Measurements from ENCODE around the gene ANO4.

The ANO4 gene

GRCh38 chr12:100801320-100801719, 6.7 kb downstream of the ANO4 start:
- no peak for DNase-seq (ENCODE audit: extremely low read depth, low read depth)
- TF ChIP-seq CTCF (IDR thresholded peaks at IDR 0.05; ENCODE audit: low read depth, low read length) = no peak

DNA sequence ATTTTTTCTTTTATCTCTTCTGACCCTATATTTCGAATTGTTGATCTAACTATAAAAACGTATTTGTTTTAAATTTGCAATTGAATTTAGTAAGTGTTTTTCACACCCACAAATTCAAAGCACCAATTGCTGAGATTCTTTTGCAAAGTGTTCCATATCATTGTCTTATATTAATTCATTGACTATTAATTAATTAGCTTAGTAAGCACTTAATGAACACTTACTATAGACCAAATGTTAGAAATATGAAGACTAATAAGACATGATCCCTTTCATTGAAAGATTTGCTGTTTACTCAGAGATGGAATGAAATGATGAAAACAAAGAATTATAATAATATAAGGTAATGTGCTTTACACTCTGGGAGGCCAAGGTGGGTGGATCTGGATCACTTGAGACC, 14.2 kb downstream of the ANO4 start:
- no peak for DNase-seq (ENCODE audit: extremely low read depth, low read depth)
- TF ChIP-seq CTCF (IDR thresholded peaks at IDR 0.05; ENCODE audit: low read depth, low read length) = no peak

DNA sequence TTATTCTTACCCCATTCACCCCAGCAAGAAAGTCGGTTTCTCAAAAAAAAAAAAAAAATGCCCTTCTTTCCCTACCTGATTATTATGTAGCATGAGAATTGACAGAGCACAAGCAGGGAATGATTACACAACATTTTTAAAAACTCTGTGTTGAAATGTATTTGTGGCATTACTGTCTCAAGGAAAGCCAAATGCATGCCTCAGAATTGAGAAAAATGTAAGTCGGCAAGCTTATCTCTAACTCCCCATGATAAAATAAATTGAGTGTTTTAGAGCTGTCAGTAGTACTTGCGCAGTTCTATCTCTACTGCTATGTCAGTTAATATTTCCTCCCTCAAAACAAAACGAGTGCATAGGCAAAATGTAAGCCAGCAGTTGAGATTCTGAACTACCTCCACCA, 25.7 kb downstream of the ANO4 start:
- DNase-seq (ENCODE audit: extremely low read depth, low read depth) = no peak
- no peak for TF ChIP-seq CTCF (IDR thresholded peaks at IDR 0.05; ENCODE audit: low read depth, low read length)

DNA sequence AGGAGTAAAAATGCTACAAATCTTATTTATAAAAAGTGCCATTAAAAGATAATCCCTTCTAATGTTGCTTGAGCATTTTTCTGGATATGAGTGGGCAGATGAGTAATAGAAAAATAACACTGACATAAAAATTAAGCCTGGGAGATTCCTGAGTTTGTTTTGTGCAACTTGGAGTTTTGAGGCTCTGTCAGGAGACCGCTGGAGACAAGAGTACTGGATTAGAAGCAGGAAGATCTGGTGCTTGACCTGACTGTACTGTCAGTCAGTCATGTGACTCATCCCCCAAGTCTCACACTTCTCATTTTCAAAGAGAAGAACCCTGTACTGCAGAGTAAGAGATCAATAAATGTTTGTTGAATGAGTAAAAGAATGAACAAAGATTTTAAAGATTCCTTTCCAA, 29.4 kb downstream of the ANO4 start:
- no peak for DNase-seq (ENCODE audit: extremely low read depth, low read depth)
- no peak for TF ChIP-seq CTCF (IDR thresholded peaks at IDR 0.05; ENCODE audit: low read depth, low read length)

DNA sequence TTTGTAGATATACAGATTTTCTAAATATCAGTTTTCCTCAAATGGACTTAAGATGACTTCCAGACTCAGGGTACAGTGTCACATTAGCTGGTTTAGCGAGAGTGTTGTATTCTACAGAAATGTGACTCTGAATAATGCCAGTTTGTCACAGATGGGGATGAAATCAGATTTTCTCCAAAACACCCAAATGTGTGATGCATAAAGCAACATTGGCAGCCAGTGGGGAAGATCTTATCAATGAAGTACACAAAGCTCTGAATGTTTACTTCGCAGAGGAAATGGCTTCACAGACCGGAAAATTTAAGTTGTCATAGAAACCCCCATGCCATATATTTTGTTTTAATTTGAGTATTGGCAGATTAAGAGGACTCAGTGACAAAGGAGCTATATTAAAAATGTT, 29.9 kb downstream of the ANO4 start:
- DNase-seq (ENCODE audit: extremely low read depth, low read depth) = no peak
- TF ChIP-seq CTCF (IDR thresholded peaks at IDR 0.05; ENCODE audit: low read depth, low read length) = no peak

DNA sequence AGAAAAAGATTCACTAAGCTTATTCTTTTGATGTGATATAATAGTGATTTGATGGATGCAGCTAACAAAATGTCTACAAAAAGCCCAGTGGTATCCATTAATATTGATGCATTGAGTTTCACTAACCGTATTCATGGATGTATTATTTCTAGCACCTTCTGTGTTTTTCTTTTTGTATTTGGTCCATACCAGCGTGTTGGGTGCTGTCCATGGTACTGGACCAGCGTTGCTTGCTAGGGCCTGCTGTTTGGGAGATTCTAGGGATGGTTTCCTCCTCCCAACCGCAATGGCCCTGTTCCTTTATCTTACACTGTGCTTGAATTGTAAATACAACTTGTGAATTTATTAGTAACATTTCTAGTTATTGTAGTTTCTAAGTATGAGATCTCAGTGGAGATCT, 31.7 kb downstream of the ANO4 start:
- TF ChIP-seq CTCF (IDR thresholded peaks at IDR 0.05; ENCODE audit: low read depth, low read length) = no peak
- DNase-seq (ENCODE audit: extremely low read depth, low read depth) = no peak

- DNase-seq (ENCODE audit: extremely low read depth, low read depth) = no peak
- peak; percentile 72 for TF ChIP-seq CTCF (IDR thresholded peaks at IDR 0.05; ENCODE audit: low read depth, low read length)
Measured at GRCh38 chr12:100827901-100828520, 33.4 kb downstream of the ANO4 start.

All from AG09319 (cell line).